SIG-M5 treated with dmso at 0.1 percent for 504 hours (cell line): ENCODE results near the gene FRRS1L.

Experiments
- DNase-seq: peaks from one replicate; lab custom pipeline; 2025; ENCODE audit not compliant: unreplicated experiment; lab: John Stamatoyannopoulos, UW

Gene FRRS1L

GRCh38 chr9:109166771-109167601 lies at the start of gene FRRS1L:
Gene FRRS1L (minus strand): TSS chr9:109167249. CDS start chr9:109167138, 111 bp downstream.
- DNase-seq = no peak

- DNase-seq = no peak
Measured at GRCh38 chr9:109214414-109214813, 47.4 kb upstream of the FRRS1L start.

GRCh38 chr9:109213285-109214121 lies 46.5 kb upstream of the FRRS1L start:
- no peak for DNase-seq

GRCh38 chr9:109212768-109213167 lies 45.7 kb upstream of the FRRS1L start:
- DNase-seq = no peak

GRCh38 chr9:109206670-109207069 lies 39.6 kb upstream of the FRRS1L start:
- no peak for DNase-seq

GRCh38 chr9:109205526-109205925 lies 38.5 kb upstream of the FRRS1L start:
- DNase-seq = no peak

GRCh38 chr9:109203761-109204360 lies 36.8 kb upstream of the FRRS1L start:
- no peak for DNase-seq

GRCh38 chr9:109199676-109200075 lies 32.6 kb upstream of the FRRS1L start:
- no peak for DNase-seq

- DNase-seq = no peak
Measured at GRCh38 chr9:109198736-109199382, 31.8 kb upstream of the FRRS1L start.

- DNase-seq = no peak
Measured at GRCh38 chr9:109193974-109194556, 27.0 kb upstream of the FRRS1L start.

GRCh38 chr9:109192732-109193361 lies 25.8 kb upstream of the FRRS1L start:
- peak; percentile 36 for DNase-seq

GRCh38 chr9:109191746-109192145 lies 24.7 kb upstream of the FRRS1L start:
- no peak for DNase-seq

GRCh38 chr9:109190151-109190550 lies 23.1 kb upstream of the FRRS1L start:
- no peak for DNase-seq

- no peak for DNase-seq
Measured at GRCh38 chr9:109186857-109187520, 19.9 kb upstream of the FRRS1L start.

- DNase-seq = peak; percentile 11
Measured at GRCh38 chr9:109182940-109183798, 16.1 kb upstream of the FRRS1L start.

- no peak for DNase-seq
Measured at GRCh38 chr9:109182550-109182939, 15.5 kb upstream of the FRRS1L start.

- DNase-seq = no peak
Measured at GRCh38 chr9:109181284-109181683, 14.2 kb upstream of the FRRS1L start.

- DNase-seq = no peak
Measured at GRCh38 chr9:109179801-109180523, 12.9 kb upstream of the FRRS1L start.
